Keratinocyte (primary cell): ENCODE measurements around the gene SFPQ. TPM values are rescaled to one million over a fixed set of nuclear protein-coding genes. Genes with fewer than 3 reads are reported as not detected.

Source experiments
- DNase-seq: peaks from one replicate; pipeline ENCODE4 v3.0.0-alpha.2; 2011; ENCODE audit warnings: low read depth, missing footprints, low spot score
- FAIRE-seq: peaks from 2 replicates; lab custom pipeline; 2011; peaks lifted over from hg19 to GRCh38; lab: Jason Lieb, UNC
- H2AFZ ChIP-seq: 2 replicates; pipeline ENCODE4 v1.6.0; 2012; ENCODE audit warnings: low read length, control low read depth, inconsistent platforms; ENCODE audit not compliant: control insufficient read depth
- H3K27ac ChIP-seq: 2 replicates; pipeline ENCODE4 v1.5.1; 2011; ENCODE audit warnings: low read length; ENCODE audit not compliant: control insufficient read depth, insufficient read depth
- H3K27me3 ChIP-seq: 3 replicates; pipeline ENCODE4 v1.6.0; 2011; ENCODE audit warnings: low read length; ENCODE audit not compliant: control insufficient read depth, insufficient read depth; ENCODE audit errors: extremely low read depth
- H3K36me3 ChIP-seq, 2 experiments: 2 replicates in 1 of 2; 3 replicates in 1 of 2; pipeline ENCODE4 v1.5.1; 2011; ENCODE audit warnings: low read length in 2 of 2, mild to moderate bottlenecking in 1 of 2; ENCODE audit not compliant: control insufficient read depth in 2 of 2, insufficient read depth in 2 of 2; ENCODE audit errors: extremely low read depth in 1 of 2
- H3K4me1 ChIP-seq: 3 replicates; pipeline ENCODE4 v1.5.1; 2011; ENCODE audit warnings: low read length; ENCODE audit not compliant: control insufficient read depth, insufficient read depth; ENCODE audit errors: extremely low read depth
- H3K4me2 ChIP-seq: 3 replicates; pipeline ENCODE4 v1.6.0; 2011; ENCODE audit warnings: low read depth, low read length; ENCODE audit not compliant: control insufficient read depth, insufficient read depth; ENCODE audit errors: extremely low read depth
- H3K4me3 ChIP-seq, 3 experiments: fragments of 200-600 bp in 1 of 3; sonication (generic) in 1 of 3; 2 replicates in 2 of 3; 3 replicates in 1 of 3; pipeline ENCODE4 v1.5.1; 2011 to 2016; ENCODE audit warnings: low read length in 3 of 3, mild to moderate bottlenecking in 3 of 3, control low read depth in 2 of 3, inconsistent platforms in 1 of 3, low read depth in 1 of 3, mixed read lengths in 1 of 3, mixed run types in 1 of 3, moderate library complexity in 1 of 3; ENCODE audit not compliant: control insufficient read depth in 2 of 3, insufficient read depth in 2 of 3; ENCODE audit errors: extremely low read depth in 1 of 3
- H3K79me2 ChIP-seq: 2 replicates; pipeline ENCODE4 v1.6.0; 2012; ENCODE audit warnings: low read length; ENCODE audit not compliant: control insufficient read depth, insufficient read depth
- H3K9ac ChIP-seq: 3 replicates; pipeline ENCODE4 v1.6.0; 2011; ENCODE audit warnings: low read length; ENCODE audit not compliant: control insufficient read depth, insufficient read depth; ENCODE audit errors: extremely low read depth
- H3K9me1 ChIP-seq: 3 replicates; pipeline ENCODE4 v1.6.0; 2011; ENCODE audit warnings: low read length; ENCODE audit not compliant: control insufficient read depth, insufficient read depth; ENCODE audit errors: extremely low read depth
- H3K9me3 ChIP-seq: 2 replicates; pipeline ENCODE4 v1.5.1; 2012; ENCODE audit warnings: low read depth, low read length; ENCODE audit not compliant: control insufficient read depth
- H4K20me1 ChIP-seq: 3 replicates; pipeline ENCODE4 v1.6.0; 2011; ENCODE audit warnings: low read length; ENCODE audit not compliant: control insufficient read depth, insufficient read depth; ENCODE audit errors: extremely low read depth
- CTCF ChIP-seq, 3 experiments: IDR thresholded peaks in 1 of 3; conservative IDR thresholded peaks in 1 of 3; optimal IDR thresholded peaks in 1 of 3; 2 replicates in 2 of 3; 3 replicates in 1 of 3; pipeline versions ENCODE3 to v1.5.1; 2011; ENCODE audit warnings: low read length in 3 of 3, mild to moderate bottlenecking in 3 of 3, moderate library complexity in 2 of 3, control low read depth in 1 of 3, inconsistent platforms in 1 of 3; ENCODE audit not compliant: insufficient read depth in 2 of 3; ENCODE audit errors: extremely low read depth in 1 of 3
- EZH2 ChIP-seq: IDR thresholded peaks from one replicate; pipeline ENCODE4 v1.6.1; 2012; ENCODE audit warnings: inconsistent platforms, mild to moderate bottlenecking, low read length, moderate library complexity
- dilution Hi-C: fragments of 300-500 bp; cut with MboI; formaldehyde crosslinking; loops from one replicate; pipeline ENCODE4 v1.7.0; 2020; ENCODE audit warnings: low sequenced_read_pairs; ENCODE audit not compliant: extremely low pct_ligation_motif_present
- polyA plus RNA-seq, 5 experiments: library from polyadenylated mRNA; depleted of rRNA in 3 of 5; stranded (reverse) in 3 of 5; stranded (forward) in 1 of 5; unstranded in 1 of 5; fragments of >200 nt; gene quantifications; 1 replicate in 1 of 5; 2 replicates in 3 of 5; 3 replicates in 1 of 5; pipeline versions ENCODE4 v1.2.1 to v1.2.3, GENCODE V29; 2011 to 2012; ENCODE audit warnings: missing spikeins in 2 of 5, low read depth in 1 of 5, low replicate concordance in 1 of 5

The SFPQ gene
- polyA plus RNA-seq, 1 donor (not counting 4 experiments of a cell fraction or from before 2014, with no cell fraction given) = 150 TPM

- Histone ChIP-seq H3K79me2 (peaks cover 71% of the 10 kb centered on the region), H2AFZ (no peak overlapping the region), H3K36me3 (peaks cover 27 to 49% of the 10 kb centered on the region in 2 experiments), H3K4me1 (peaks cover 23% of the 10 kb centered on the region), H3K27me3 (no peaks in the 10 kb centered on the region), H3K9me3 (no peaks in the 10 kb centered on the region), H3K4me3 (peak overlapping the region; percentile 85 to 97 (median 94)), H4K20me1 (peaks cover 49% of the 10 kb centered on the region), H3K27ac (peak overlapping the region; percentile 90), H3K9me1 (peaks cover 2% of the 10 kb centered on the region), H3K4me2 (peak overlapping the region; percentile 93), H3K9ac (peak overlapping the region; percentile 91)
- dilution Hi-C loops = no loop called here
- FAIRE-seq (no peak), DNase-seq (no peak)
- no peak for TF ChIP-seq EZH2
- no peak for TF ChIP-seq CTCF (optimal IDR thresholded peaks at IDR 0.05 in 1 of 3, IDR thresholded peaks at IDR 0.05 in 1 of 3, conservative IDR thresholded peaks at IDR 0.05 in 1 of 3; ENCODE audit: extremely low read depth in 1 of 3, insufficient read depth in 2 of 3, low read length in 3 of 3)
These were observed 2.2 kb downstream of the SFPQ start for GRCh38 chr1:35190784-35191183.

GRCh38 chr1:35188578-35189392 is 4.2 kb downstream of the SFPQ start:
- no peaks in the 10 kb centered on the region for H3K27me3 ChIP-seq
- no peaks in the 10 kb centered on the region for H3K9me3 ChIP-seq
- dilution Hi-C loops = no loop called here
- H3K4me1 ChIP-seq = peaks cover 22% of the 10 kb centered on the region
- FAIRE-seq = no peak
- no peak overlapping the region for H2AFZ ChIP-seq
- peaks cover 59% of the 10 kb centered on the region for H4K20me1 ChIP-seq
- H3K36me3 ChIP-seq = peaks cover 36 to 67% of the 10 kb centered on the region in 2 experiments
- no peak for DNase-seq
- TF ChIP-seq EZH2 (no peak), CTCF (optimal IDR thresholded peaks at IDR 0.05 in 1 of 3, IDR thresholded peaks at IDR 0.05 in 1 of 3, conservative IDR thresholded peaks at IDR 0.05 in 1 of 3; ENCODE audit: extremely low read depth in 1 of 3, insufficient read depth in 2 of 3, low read length in 3 of 3) (no peak)
- H3K4me3 ChIP-seq = no peak overlapping the region
- peaks cover 90% of the 10 kb centered on the region for H3K79me2 ChIP-seq
- no peak overlapping the region for H3K9ac ChIP-seq
- H3K9me1 ChIP-seq = peaks cover 2% of the 10 kb centered on the region
- H3K4me2 ChIP-seq = peak overlapping the region; percentile 93
- no peak overlapping the region for H3K27ac ChIP-seq
